Brain microvascular endothelial cell (primary cell): ENCODE results near the gene PAX2.
"Not testable (repeated sequence)": the region's sequence is repeated elsewhere in the genome, so short reads cannot be mapped to it uniquely, and the experiment has no call there.

Experiments used
- DNase-seq: peaks from one replicate; pipeline ENCODE4 v3.0.0-alpha.2; 2020
- H3K27ac ChIP-seq: fragments of 250-450 bp; sonication (Bioruptor Pico); 2 replicates; pipeline ENCODE4 v1.5.1; 2020; ENCODE audit warnings: mild to moderate bottlenecking, moderate library complexity
- H3K27me3 ChIP-seq: fragments of 250-450 bp; sonication (Bioruptor Pico); replicated peaks from 2 replicates; pipeline ENCODE4 v1.5.1; 2020; ENCODE audit warnings: mild to moderate bottlenecking
- H3K36me3 ChIP-seq: fragments of 250-450 bp; sonication (Bioruptor Pico); replicated peaks from 2 replicates; pipeline ENCODE4 v1.5.1; 2020; ENCODE audit warnings: mild to moderate bottlenecking
- H3K4me3 ChIP-seq: 2 replicates; pipeline ENCODE4 v1.5.1; 2011; ENCODE audit warnings: low read depth, mild to moderate bottlenecking, control low read depth, low read length, moderate library complexity
- CTCF ChIP-seq: IDR thresholded peaks from 2 replicates; pipeline ENCODE4 v1.5.1; 2011; ENCODE audit warnings: low read depth, mild to moderate bottlenecking, moderate library complexity, low read length, control low read depth, inconsistent platforms; ENCODE audit errors: missing control alignments
- in situ Hi-C: cut with HindIII; loops from 2 replicates; pipeline ENCODE4 v1.10.0; 2017; ENCODE audit warnings: low sequenced_read_pairs, low pct_ligation_motif_present

PAX2 gene

GRCh38 chr10:100744987-100745881 lies at the start of gene PAX2:
Gene PAX2 (plus strand): TSS chr10:100745582. CDS start chr10:100746261, 679 bp downstream.
- TF ChIP-seq CTCF, result no peak
- Histone ChIP-seq H3K36me3 (no peaks in the 10 kb centered on the region), H3K27me3 (peaks cover 90% of the 10 kb centered on the region), H3K27ac (no peak within 1 kb of the TSS), H3K4me3 (no peak within 1 kb of the TSS)
- DNase-seq, result no peak
- in situ Hi-C loops, result no loop called here

- Histone ChIP-seq H3K36me3 (no peaks in the 10 kb centered on the region), H3K27ac (no peak overlapping the region), H3K4me3 (no peak overlapping the region), H3K27me3 (peaks cover 10% of the 10 kb centered on the region)
- no peak for TF ChIP-seq CTCF
- no peak for DNase-seq
- in situ Hi-C loops, result no loop called here
These were observed 48.9 kb upstream of the PAX2 start for GRCh38 chr10:100696477-100696901.

- H3K27me3 ChIP-seq, result peaks cover 10% of the 10 kb centered on the region
- no peak overlapping the region for H3K27ac ChIP-seq
- in situ Hi-C loops, result no loop called here
- peak; percentile 80 for DNase-seq
- TF ChIP-seq CTCF, result no peak
- no peak overlapping the region for H3K4me3 ChIP-seq
- no peaks in the 10 kb centered on the region for H3K36me3 ChIP-seq
These were observed 48.3 kb upstream of the PAX2 start for GRCh38 chr10:100697070-100697469.

DNA sequence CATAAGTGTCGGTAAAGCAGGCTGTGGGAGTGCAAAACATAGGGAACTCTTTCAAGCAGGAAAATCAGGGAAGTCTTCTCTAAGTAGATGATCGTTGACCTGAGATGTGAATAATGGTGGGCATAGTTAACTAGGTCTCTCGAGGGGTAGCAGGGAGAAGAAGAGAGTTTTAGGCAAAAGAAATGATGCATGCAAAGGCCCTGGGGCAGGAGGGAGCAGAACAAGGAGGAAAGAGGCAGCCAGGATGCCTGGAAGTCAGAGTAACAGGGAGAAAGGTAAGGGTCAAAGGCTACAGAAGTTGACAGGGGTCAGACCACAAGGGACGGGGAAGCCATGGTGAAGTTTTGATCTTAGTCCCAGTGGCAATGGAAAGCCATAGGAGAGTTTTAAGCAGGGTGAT lies 47.8 kb upstream of the PAX2 start:
- no peak overlapping the region for H3K4me3 ChIP-seq
- no peak for TF ChIP-seq CTCF
- no peaks in the 10 kb centered on the region for H3K36me3 ChIP-seq
- in situ Hi-C loops, result no loop called here
- peaks cover 10% of the 10 kb centered on the region for H3K27me3 ChIP-seq
- H3K27ac ChIP-seq, result no peak overlapping the region
- DNase-seq, result no peak

- H3K36me3 ChIP-seq, in situ Hi-C loops, H3K27ac ChIP-seq, H3K4me3 ChIP-seq, DNase-seq: not testable (repeated sequence)
- peaks cover 10% of the 10 kb centered on the region for H3K27me3 ChIP-seq
These were observed 43.7 kb upstream of the PAX2 start for GRCh38 chr10:100701704-100702103.

- no peak overlapping the region for H3K4me3 ChIP-seq
- in situ Hi-C loops, result no loop called here
- no peak overlapping the region for H3K27ac ChIP-seq
- no peak for TF ChIP-seq CTCF
- H3K36me3 ChIP-seq, result no peaks in the 10 kb centered on the region
- no peak for DNase-seq
- peaks cover 23% of the 10 kb centered on the region for H3K27me3 ChIP-seq
These were observed 40.2 kb upstream of the PAX2 start for GRCh38 chr10:100705139-100705538.
